ENCODE results near the gene SASH1.

DNA sequence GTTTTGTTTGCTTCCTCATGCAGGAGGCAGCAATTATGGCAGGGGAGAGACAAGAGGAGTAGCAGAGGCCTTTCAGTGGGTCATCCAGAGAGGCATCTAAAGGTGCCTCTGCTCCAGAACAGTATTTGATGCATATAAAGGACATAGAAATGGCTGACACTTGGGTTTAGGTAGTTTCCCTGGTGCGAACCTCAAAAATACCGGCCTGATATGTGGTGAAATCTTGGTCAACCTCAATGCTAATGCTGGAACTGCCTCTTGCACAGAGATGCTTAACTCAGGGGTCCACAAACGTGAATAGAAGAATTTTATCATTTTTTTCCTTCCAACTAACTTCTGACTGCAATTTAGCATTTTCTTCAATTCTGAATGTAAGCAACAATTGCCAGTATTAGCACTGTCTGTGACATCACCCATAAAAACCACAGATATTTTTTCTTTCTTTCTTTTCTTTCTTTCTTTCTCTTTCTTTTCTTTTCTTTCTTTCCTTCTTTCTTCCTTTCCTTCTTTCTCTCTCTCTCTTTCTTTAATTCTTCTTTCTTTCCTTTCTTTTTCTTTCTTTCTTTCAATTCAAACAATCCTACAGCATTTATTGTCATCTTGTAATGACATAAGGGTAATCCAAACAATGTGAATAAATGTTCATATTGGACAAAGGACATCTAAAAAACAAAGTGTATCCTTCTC, 224.2 kb downstream of the SASH1 start:
- TF ChIP-seq, protein P1, sequence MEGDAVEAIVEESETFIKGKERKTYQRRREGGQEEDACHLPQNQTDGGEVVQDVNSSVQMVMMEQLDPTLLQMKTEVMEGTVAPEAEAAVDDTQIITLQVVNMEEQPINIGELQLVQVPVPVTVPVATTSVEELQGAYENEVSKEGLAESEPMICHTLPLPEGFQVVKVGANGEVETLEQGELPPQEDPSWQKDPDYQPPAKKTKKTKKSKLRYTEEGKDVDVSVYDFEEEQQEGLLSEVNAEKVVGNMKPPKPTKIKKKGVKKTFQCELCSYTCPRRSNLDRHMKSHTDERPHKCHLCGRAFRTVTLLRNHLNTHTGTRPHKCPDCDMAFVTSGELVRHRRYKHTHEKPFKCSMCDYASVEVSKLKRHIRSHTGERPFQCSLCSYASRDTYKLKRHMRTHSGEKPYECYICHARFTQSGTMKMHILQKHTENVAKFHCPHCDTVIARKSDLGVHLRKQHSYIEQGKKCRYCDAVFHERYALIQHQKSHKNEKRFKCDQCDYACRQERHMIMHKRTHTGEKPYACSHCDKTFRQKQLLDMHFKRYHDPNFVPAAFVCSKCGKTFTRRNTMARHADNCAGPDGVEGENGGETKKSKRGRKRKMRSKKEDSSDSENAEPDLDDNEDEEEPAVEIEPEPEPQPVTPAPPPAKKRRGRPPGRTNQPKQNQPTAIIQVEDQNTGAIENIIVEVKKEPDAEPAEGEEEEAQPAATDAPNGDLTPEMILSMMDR (IDR thresholded peaks at IDR 0.05; ENCODE audit: poor library complexity) = no peak
- TF ChIP-seq EZH2phosphoT487 (IDR thresholded peaks at IDR 0.05; ENCODE audit: low read depth, severe bottlenecking, unreplicated experiment) (no peak), EZH2 (IDR thresholded peaks at IDR 0.05; ENCODE audit: borderline replicate concordance) (no peak)
